Vagina (tissue), 2 donors: Measurements from ENCODE around the gene FBLN7.

Experiments used
- POLR2A ChIP-seq, 2 donors: fragments of 450-650 bp; IDR thresholded peaks; one replicate each; pipeline ENCODE4 v1.6.1; 2017; ENCODE audit warnings: antibody characterized with exemption in 2 of 2, mild to moderate bottlenecking in 2 of 2, moderate library complexity in 2 of 2
- POLR2AphosphoS5 ChIP-seq, 2 donors: sonication (generic); formaldehyde crosslinking; IDR thresholded peaks; one replicate each; pipeline ENCODE4 v1.9.0; 2017; ENCODE audit warnings: antibody characterized with exemption in 2 of 2, mild to moderate bottlenecking in 2 of 2, low read depth in 1 of 2; ENCODE audit not compliant: insufficient read depth in 1 of 2
- TF ChIP-seq, protein P1 (sequence below), 3 experiments: fragments of 450-650 bp in 2 of 3; fragments of 200-600 bp in 1 of 3; sonication (generic) in 1 of 3; IDR thresholded peaks; one replicate each; pipeline ENCODE4 v1.5.1; 2017 to 2019; ENCODE audit warnings: antibody characterized with exemption in 3 of 3, mild to moderate bottlenecking in 2 of 3, moderate library complexity in 2 of 3

DNA sequence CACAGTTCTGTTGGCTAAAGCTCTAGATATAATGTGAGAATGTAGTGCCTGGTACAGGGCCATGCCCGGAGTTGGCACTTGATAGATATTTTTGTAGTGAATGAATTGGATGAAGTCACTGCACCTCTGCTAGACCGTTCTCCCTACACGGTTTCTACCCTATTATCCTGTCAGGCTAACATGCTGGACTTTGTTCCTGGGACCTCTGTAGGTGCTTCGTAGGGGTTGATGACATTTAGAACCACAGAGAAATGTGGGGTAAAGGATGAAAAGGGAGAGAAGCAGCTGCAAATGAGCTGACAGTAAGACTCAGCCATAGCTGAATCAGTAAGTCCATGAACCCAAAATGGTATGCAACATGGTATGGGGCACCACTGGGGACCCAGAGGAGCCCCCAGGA is 4.1 kb upstream of the FBLN7 start:
- TF ChIP-seq, protein P1, sequence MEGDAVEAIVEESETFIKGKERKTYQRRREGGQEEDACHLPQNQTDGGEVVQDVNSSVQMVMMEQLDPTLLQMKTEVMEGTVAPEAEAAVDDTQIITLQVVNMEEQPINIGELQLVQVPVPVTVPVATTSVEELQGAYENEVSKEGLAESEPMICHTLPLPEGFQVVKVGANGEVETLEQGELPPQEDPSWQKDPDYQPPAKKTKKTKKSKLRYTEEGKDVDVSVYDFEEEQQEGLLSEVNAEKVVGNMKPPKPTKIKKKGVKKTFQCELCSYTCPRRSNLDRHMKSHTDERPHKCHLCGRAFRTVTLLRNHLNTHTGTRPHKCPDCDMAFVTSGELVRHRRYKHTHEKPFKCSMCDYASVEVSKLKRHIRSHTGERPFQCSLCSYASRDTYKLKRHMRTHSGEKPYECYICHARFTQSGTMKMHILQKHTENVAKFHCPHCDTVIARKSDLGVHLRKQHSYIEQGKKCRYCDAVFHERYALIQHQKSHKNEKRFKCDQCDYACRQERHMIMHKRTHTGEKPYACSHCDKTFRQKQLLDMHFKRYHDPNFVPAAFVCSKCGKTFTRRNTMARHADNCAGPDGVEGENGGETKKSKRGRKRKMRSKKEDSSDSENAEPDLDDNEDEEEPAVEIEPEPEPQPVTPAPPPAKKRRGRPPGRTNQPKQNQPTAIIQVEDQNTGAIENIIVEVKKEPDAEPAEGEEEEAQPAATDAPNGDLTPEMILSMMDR (IDR thresholded peaks at IDR 0.05) = no peak
- no peak for TF ChIP-seq POLR2A (IDR thresholded peaks at IDR 0.05)
- no peak for TF ChIP-seq POLR2AphosphoS5 (IDR thresholded peaks at IDR 0.05; ENCODE audit: insufficient read depth in 1 of 2, low read depth in 1 of 2)
